Measurements from ENCODE around the gene TBX4. TPM values are rescaled to one million over a fixed set of nuclear protein-coding genes. Genes with fewer than 3 reads are reported as not detected.

The TBX4 gene
- polyA plus RNA-seq, 4 donors: 16.8 TPM; not detected in 3

DNA sequence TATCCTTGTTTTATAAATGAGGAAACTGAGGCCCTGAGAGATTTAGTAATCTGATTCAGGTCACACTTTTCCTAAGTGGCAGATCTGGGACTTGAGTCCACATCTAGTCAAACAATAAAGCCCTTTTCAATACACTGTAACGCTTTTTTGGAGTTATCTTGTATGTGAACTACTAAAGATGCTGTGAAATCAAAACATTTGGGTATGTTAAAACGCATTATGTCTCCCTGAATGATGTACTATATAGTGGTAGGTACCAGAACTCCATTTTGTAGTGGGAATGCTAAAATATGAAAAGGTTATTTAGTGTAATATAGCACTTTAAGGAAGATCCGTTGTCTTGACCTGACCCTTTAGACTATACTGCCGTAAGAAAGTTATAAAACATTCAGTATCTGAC, 81.6 kb downstream of the TBX4 start:
- no peak for FAIRE-seq
- WGBS, 3 donors: 75 to 86% (median 79%) methylated on average over 4 of the region's 4 CpGs

DNA sequence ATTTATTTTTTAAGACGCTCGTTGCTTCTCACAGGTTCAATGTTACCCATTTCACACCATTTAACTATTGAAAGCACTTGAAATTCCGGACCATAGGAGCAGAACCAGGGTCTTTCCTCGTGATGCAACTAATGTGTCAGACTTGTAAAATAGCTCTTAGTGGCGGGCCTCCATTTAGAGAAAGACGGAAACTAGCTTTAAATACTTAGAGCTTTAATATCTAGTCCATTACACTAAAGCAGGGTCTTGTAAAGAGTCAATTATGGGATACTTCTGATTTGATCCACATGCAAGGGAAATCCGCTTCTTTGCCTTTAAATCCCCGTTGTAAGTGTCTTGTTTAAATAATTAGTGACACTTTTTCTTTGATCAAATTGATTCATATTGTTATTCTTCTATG, 82.2 kb downstream of the TBX4 start:
- WGBS, 3 donors: 84 to 86% (median 85%) methylated on average over 8 of the region's 8 CpGs
- FAIRE-seq: no peak

More for the DNA sequence above, 81.6 kb downstream of the TBX4 start:
- H3K4me1 ChIP-seq (ENCODE audit: control insufficient read depth in 3 of 3, insufficient read depth in 2 of 3, low read depth in 1 of 3, low read length in 2 of 3): no peaks in the 10 kb centered on the region
- no peaks in the 10 kb centered on the region for H3K36me3 ChIP-seq (ENCODE audit: control insufficient read depth in 3 of 3, insufficient read depth in 2 of 3, low read depth in 1 of 3, low read length in 3 of 3)
- no peak overlapping the region for H3K4me3 ChIP-seq (ENCODE audit: low read depth in 1 of 3, low read length in 3 of 3)
- no peaks in the 10 kb centered on the region for H3K9me3 ChIP-seq (ENCODE audit: control insufficient read depth in 2 of 2, insufficient read depth in 1 of 2, low read depth in 1 of 2, low read length in 1 of 2)
- DNase-seq: no peak
- no peaks in the 10 kb centered on the region for H3K27me3 ChIP-seq (ENCODE audit: control insufficient read depth in 3 of 3, insufficient read depth in 3 of 3, low read length in 3 of 3)
- H3K27ac ChIP-seq (ENCODE audit: low read depth in 1 of 3, low read length in 2 of 3): no peak overlapping the region

More for the DNA sequence above, 82.2 kb downstream of the TBX4 start:
- no peak for DNase-seq
- no peaks in the 10 kb centered on the region for H3K36me3 ChIP-seq (ENCODE audit: control insufficient read depth in 3 of 3, insufficient read depth in 2 of 3, low read depth in 1 of 3, low read length in 3 of 3)
- no peak overlapping the region for H3K27ac ChIP-seq (ENCODE audit: low read depth in 1 of 3, low read length in 2 of 3)
- H3K4me3 ChIP-seq (ENCODE audit: low read depth in 1 of 3, low read length in 3 of 3): no peak overlapping the region
- H3K9me3 ChIP-seq (ENCODE audit: control insufficient read depth in 2 of 2, insufficient read depth in 1 of 2, low read depth in 1 of 2, low read length in 1 of 2): no peaks in the 10 kb centered on the region
- H3K4me1 ChIP-seq (ENCODE audit: control insufficient read depth in 3 of 3, insufficient read depth in 2 of 3, low read depth in 1 of 3, low read length in 2 of 3): no peaks in the 10 kb centered on the region
- H3K27me3 ChIP-seq (ENCODE audit: control insufficient read depth in 3 of 3, insufficient read depth in 3 of 3, low read length in 3 of 3): no peaks in the 10 kb centered on the region

Other genes with a start within 250 kb of the TBX4 start
- gene TBX2, start 52.6 kb upstream of the TBX4 start, polyA plus RNA-seq: 1 to 10 TPM in 3 of 4 donors, under 1 TPM in 1; 0.45 to 9.6 (median 6.9) TPM
- gene NACA2, start 138.8 kb downstream of the TBX4 start, polyA plus RNA-seq: under 1 TPM in 1 of 4 donors, not detected in 3; 0.38 TPM

All from small intestine (tissue), 7 donors.